ENCODE data around the gene PKP4. TPM values are rescaled to one million over a fixed set of nuclear protein-coding genes. Genes with fewer than 3 reads are reported as not detected.

PKP4 gene
- total and polyA plus RNA-seq, 2 of the 8 experiments (the other 6 are each of a cell fraction or from before 2014, with no cell fraction given) = 48.2 to 88.0 TPM

- no peak for TF ChIP-seq CHD7 (IDR thresholded peaks at IDR 0.05; ENCODE audit: insufficient replicate concordance, low read length)
Observed at GRCh38 chr2:158718196-158718585, 261.4 kb downstream of the PKP4 start (continued).
